ENCODE measurements around the gene KCTD15. TPM values are rescaled to one million over a fixed set of nuclear protein-coding genes. Genes with fewer than 3 reads are reported as not detected.

KCTD15 gene
- total RNA-seq, 4 donors from 2014 or later, result 53.6 to 89.1 (median 72.5) TPM

- intact Hi-C loops (cut with DNase I), result no loop called here
- no peak for DNase-seq
- Histone ChIP-seq H3K36me3 (no peaks in the 10 kb centered on the region), H3K27ac (no peak overlapping the region), H3K4me1 (peaks cover 0 to 1% (median under 1%) of the 10 kb centered on the region in 3 donors), H3K27me3 (peaks cover 0 to 11% (median 0%) of the 10 kb centered on the region in 4 donors), H3K9me3 (no peaks in the 10 kb centered on the region), H3K4me3 (no peak overlapping the region)
- TF ChIP-seq CTCF (IDR thresholded peaks at IDR 0.05) (no peak), POLR2A (IDR thresholded peaks at IDR 0.05) (no peak)
- 55 to 67% methylated on average over 5 of the region's 5 CpGs for WGBS, 2 donors
These were observed 7.3 kb upstream of the KCTD15 start for GRCh38 chr19:33789344-33789743.

- TF ChIP-seq CTCF (IDR thresholded peaks at IDR 0.05) (no peak), POLR2A (IDR thresholded peaks at IDR 0.05) (no peak)
- no peaks in the 10 kb centered on the region for H3K9me3 ChIP-seq
- peaks cover 0 to 4% (median 0%) of the 10 kb centered on the region in 4 donors for H3K27me3 ChIP-seq
- WGBS, 2 donors, result 15 to 24% methylated on average over 18 to 30 of the region's 32 CpGs
- peaks cover 9 to 37% (median 11%) of the 10 kb centered on the region in 3 donors for H3K4me1 ChIP-seq
- H3K4me3 ChIP-seq, result peak overlapping the region; percentile 59 to 91 (median 81)
- intact Hi-C loops (cut with DNase I), result loop anchor here (5.0 kb wide), 1 partner anchor 197 kb away; no protein-coding TSS in a partner anchor
- no peak for DNase-seq
- H3K27ac ChIP-seq, result peak overlapping the region; percentile 89 to 98 (median 98)
- H3K36me3 ChIP-seq, result peaks cover 0 to 2% (median 0%) of the 10 kb centered on the region in 3 donors
These were observed 1.8 kb upstream of the KCTD15 start for GRCh38 chr19:33794683-33795369.

- intact Hi-C loops (cut with DNase I), result no loop called here
- peak overlapping the region; percentile 89 to 98 (median 98) for H3K27ac ChIP-seq
- WGBS, 2 donors, result 0% methylated on average over 1 to 26 of the region's 92 CpGs
These were observed 1.1 kb upstream of the KCTD15 start for GRCh38 chr19:33795370-33796163.

GRCh38 chr19:33797802-33798671, 1.4 kb downstream of the KCTD15 start:
- WGBS, 2 donors, result 1 to 14% methylated on average over 12 to 16 of the region's 61 CpGs
- intact Hi-C loops (cut with DNase I), result no loop called here
- no peak for DNase-seq
- TF ChIP-seq POLR2A (IDR thresholded peaks at IDR 0.05) (no peak), CTCF (IDR thresholded peaks at IDR 0.05) (no peak)
- H3K27ac ChIP-seq, result peak overlapping the region; percentile 89 to 98 (median 98)
- peaks cover 0 to 34% (median 13%) of the 10 kb centered on the region in 3 donors for H3K36me3 ChIP-seq
- H3K4me3 ChIP-seq, result peak overlapping the region; percentile 59 to 91 (median 81)
- H3K27me3 ChIP-seq, result no peaks in the 10 kb centered on the region
- H3K9me3 ChIP-seq, result no peaks in the 10 kb centered on the region
- H3K4me1 ChIP-seq, result peaks cover 9 to 66% (median 27%) of the 10 kb centered on the region in 3 donors

More at GRCh38 chr19:33795370-33796163, 1.1 kb upstream of the KCTD15 start:
- Histone ChIP-seq H3K36me3 (peaks cover 0 to 10% (median 0%) of the 10 kb centered on the region in 3 donors), H3K4me3 (peak overlapping the region; percentile 59 to 91 (median 81)), H3K4me1 (peaks cover 9 to 44% (median 19%) of the 10 kb centered on the region in 3 donors), H3K27me3 (peaks cover 0 to under 1% (median 0%) of the 10 kb centered on the region in 4 donors), H3K9me3 (no peaks in the 10 kb centered on the region)
- TF ChIP-seq POLR2A (IDR thresholded peaks at IDR 0.05) (peak in 2 of 4 donors; percentile 37 to 60), CTCF (IDR thresholded peaks at IDR 0.05) (peak; percentile 67 to 92 (median 87))
- no peak for DNase-seq
